Astrocyte (in vitro differentiated cells and primary cell): ENCODE data around the gene ATP5PO.

Experiments
- CTCF ChIP-seq: IDR thresholded peaks from 2 replicates; pipeline ENCODE4 v1.5.1; 2011; ENCODE audit warnings: low read depth, mild to moderate bottlenecking, inconsistent platforms, low read length, moderate library complexity; ENCODE audit not compliant: insufficient read depth
- EZH2 ChIP-seq: IDR thresholded peaks from 2 replicates; pipeline ENCODE4 v1.6.1; 2012; ENCODE audit warnings: mild to moderate bottlenecking, low read length, inconsistent platforms; ENCODE audit not compliant: insufficient read depth

- TF ChIP-seq CTCF (no peak), EZH2 (no peak)
Observed at GRCh38 chr21:33963848-33964555, 48.4 kb upstream of the ATP5PO start.
